ENCODE data around the gene LRRC8C.

LRRC8C gene

GRCh38 chr1:89669441-89669840 is 36.5 kb downstream of the LRRC8C start:
- TF ChIP-seq EZH2phosphoT487 (IDR thresholded peaks at IDR 0.05; ENCODE audit: borderline replicate concordance, low read length), result no peak
- no peak for TF ChIP-seq CTCF (IDR thresholded peaks at IDR 0.05; ENCODE audit: low read depth, low read length, poor library complexity, severe bottlenecking)
- no peak overlapping the region for H3K4me3 ChIP-seq (ENCODE audit: low read length)
- H3K27ac ChIP-seq (ENCODE audit: low read depth, low read length), result no peak overlapping the region

GRCh38 chr1:89670163-89670562 is 37.2 kb downstream of the LRRC8C start:
- no peaks in the 10 kb centered on the region for H4K20me1 ChIP-seq (ENCODE audit: control insufficient read depth, insufficient read depth, low read depth, low read length)
- TF ChIP-seq CTCF (IDR thresholded peaks at IDR 0.05; ENCODE audit: low read depth, low read length, poor library complexity, severe bottlenecking) (no peak), EZH2phosphoT487 (IDR thresholded peaks at IDR 0.05; ENCODE audit: borderline replicate concordance, low read length) (no peak)
- peak overlapping the region; percentile 14; the same call in 1 of the 2 replicates for H3K4me2 ChIP-seq (ENCODE audit: low read length)
- no peaks in the 10 kb centered on the region for H3K9me2 ChIP-seq (replicated peaks; ENCODE audit: control insufficient read depth, low read length)
- peaks cover 5% of the 10 kb centered on the region for H3K4me1 ChIP-seq (ENCODE audit: control insufficient read depth, low read length)
- H3K27ac ChIP-seq (ENCODE audit: low read depth, low read length), result no peak overlapping the region
- no peaks in the 10 kb centered on the region for H3K9me3 ChIP-seq (ENCODE audit: control insufficient read depth, insufficient read depth, low read length)
- no peaks in the 10 kb centered on the region for H3F3A ChIP-seq (ENCODE audit: control insufficient read depth, insufficient read depth)
- H3K36me3 ChIP-seq (ENCODE audit: control insufficient read depth, low read length), result no peaks in the 10 kb centered on the region
- H3K79me2 ChIP-seq (ENCODE audit: control insufficient read depth, low read length), result no peaks in the 10 kb centered on the region
- H3K4me3 ChIP-seq (ENCODE audit: low read length), result no peak overlapping the region
- H3K27me3 ChIP-seq (ENCODE audit: control insufficient read depth, low read length), result peaks cover 4% of the 10 kb centered on the region

More at GRCh38 chr1:89669441-89669840, 36.5 kb downstream of the LRRC8C start:
- H3K79me2 ChIP-seq (ENCODE audit: control insufficient read depth, low read length), result no peaks in the 10 kb centered on the region
- H3K36me3 ChIP-seq (ENCODE audit: control insufficient read depth, low read length), result no peaks in the 10 kb centered on the region
- H4K20me1 ChIP-seq (ENCODE audit: control insufficient read depth, insufficient read depth, low read depth, low read length), result no peaks in the 10 kb centered on the region
- H3F3A ChIP-seq (ENCODE audit: control insufficient read depth, insufficient read depth), result no peaks in the 10 kb centered on the region
- no peaks in the 10 kb centered on the region for H3K9me3 ChIP-seq (ENCODE audit: control insufficient read depth, insufficient read depth, low read length)
- H3K27me3 ChIP-seq (ENCODE audit: control insufficient read depth, low read length), result no peaks in the 10 kb centered on the region; the same call in none of the 2 replicates
- H3K4me2 ChIP-seq (ENCODE audit: low read length), result no peak overlapping the region
- H3K4me1 ChIP-seq (ENCODE audit: control insufficient read depth, low read length), result peaks cover 5% of the 10 kb centered on the region
- H3K9me2 ChIP-seq (replicated peaks; ENCODE audit: control insufficient read depth, low read length), result no peaks in the 10 kb centered on the region

- Histone ChIP-seq H3K9me2 (replicated peaks; ENCODE audit: control insufficient read depth, low read length) (no peaks in the 10 kb centered on the region), H3K27ac (ENCODE audit: low read depth, low read length) (no peak overlapping the region), H3K4me1 (ENCODE audit: control insufficient read depth, low read length) (peaks cover 5% of the 10 kb centered on the region), H3F3A (ENCODE audit: control insufficient read depth, insufficient read depth) (no peaks in the 10 kb centered on the region), H3K36me3 (ENCODE audit: control insufficient read depth, low read length) (no peaks in the 10 kb centered on the region), H3K27me3 (ENCODE audit: control insufficient read depth, low read length) (peaks cover 4% of the 10 kb centered on the region), H3K79me2 (ENCODE audit: control insufficient read depth, low read length) (no peaks in the 10 kb centered on the region), H4K20me1 (ENCODE audit: control insufficient read depth, insufficient read depth, low read depth, low read length) (no peaks in the 10 kb centered on the region), H3K4me2 (ENCODE audit: low read length) (no peak overlapping the region), H3K4me3 (ENCODE audit: low read length) (no peak overlapping the region), H3K9me3 (ENCODE audit: control insufficient read depth, insufficient read depth, low read length) (no peaks in the 10 kb centered on the region)
- TF ChIP-seq CTCF (IDR thresholded peaks at IDR 0.05; ENCODE audit: low read depth, low read length, poor library complexity, severe bottlenecking) (no peak), EZH2phosphoT487 (IDR thresholded peaks at IDR 0.05; ENCODE audit: borderline replicate concordance, low read length) (no peak)
These were observed 37.8 kb downstream of the LRRC8C start for GRCh38 chr1:89670711-89671110.

Measured in DOHH2 (cell line).